HCT116 (cell line): ENCODE results near the gene CROCC. TPM values are rescaled to one million over a fixed set of nuclear protein-coding genes. Genes with fewer than 3 reads are reported as not detected.
A peak's percentile ranks its signal among the peaks of the same experiment; 100 is the strongest.

Source experiments
- ATAC-seq: fragments of 200-7000 bp; cut with Tn5 transposase; 2 replicates; pipeline ENCODE4 v1.9.1; 2020; ENCODE audit warnings: mild to moderate bottlenecking, moderate library complexity
- Bru-seq: library from RNA; stranded (reverse); fragments of 400-500 nt; gene quantifications from one replicate; lab custom pipeline; 2021; lab: Mats Ljungman, UMichigan
- BruChase-seq, 2 experiments: library from RNA; stranded (reverse); fragments of 400-500 nt; gene quantifications; one replicate each; lab custom pipeline; 2021; lab: Mats Ljungman, UMichigan
- BruUV-seq: library from RNA; stranded (reverse); fragments of 400-500 nt; replicated peaks from 2 replicates; lab custom pipeline; 2021; lab: Mats Ljungman, UMichigan
- CTCF ChIA-PET: fragments of 300-600 bp; sonication (Branson Sonifier 250); formaldehyde crosslinking; loops from one replicate; lab custom pipeline; 2021; ENCODE audit warnings: antibody characterized with exemption; lab: Charles Lee
- POLR2A ChIA-PET: fragments of 300-600, 350-600 bp; sonication (Branson Sonifier 250); formaldehyde crosslinking; loops from one replicate; lab custom pipeline; 2021; ENCODE audit warnings: antibody characterized with exemption; lab: Charles Lee
- RAD21 ChIA-PET, 2 experiments: fragments of 300-600 bp; sonication (Branson Sonifier 250); formaldehyde crosslinking; loops; one replicate each; lab custom pipeline; 2023; ENCODE audit warnings: low total read pairs in 2 of 2; ENCODE audit not compliant: uncharacterized antibody in 2 of 2, unreplicated experiment in 2 of 2, low non-redundant PET in 1 of 2; lab: Charles Lee
- DNase-seq: peaks from one replicate; pipeline ENCODE4 v3.0.0-alpha.2; 2010; ENCODE audit warnings: low read depth, low spot score
- H2AFZ ChIP-seq: fragments of 200-600 bp; shearing (Covaris generic), sonication (generic); 2 replicates; pipeline ENCODE4 v1.6.1; 2017; ENCODE audit warnings: low read depth, mixed run types, mixed read lengths, antibody characterized with exemption, low read length; ENCODE audit not compliant: poor library complexity, severe bottlenecking
- H3K27ac ChIP-seq: 2 replicates; pipeline ENCODE4 v1.5.1; 2012; ENCODE audit warnings: low read depth, low read length
- H3K27me3 ChIP-seq: fragments of 200-600 bp; sonication (generic); 2 replicates; pipeline ENCODE4 v1.6.1; 2016; ENCODE audit warnings: mixed run types, low read length, mixed read lengths; ENCODE audit not compliant: insufficient read depth
- H3K36me3 ChIP-seq, 2 experiments: fragments of 200-500 bp in 1 of 2; fragments of 200-600 bp in 1 of 2; sonication (Bioruptor generic) in 1 of 2; sonication (generic) in 1 of 2; 2 replicates each; pipeline versions ENCODE4 v1.5.1 to v1.6.1; 2014 to 2016; ENCODE audit warnings: low read length in 2 of 2, inconsistent platforms in 1 of 2, mixed read lengths in 1 of 2, mixed run types in 1 of 2; ENCODE audit not compliant: insufficient read depth in 2 of 2, control insufficient read depth in 1 of 2
- H3K4me1 ChIP-seq, 2 experiments: fragments of 200-600 bp in 1 of 2; sonication (generic) in 1 of 2; 2 replicates each; pipeline versions ENCODE4 v1.5.1 to v1.6.1; 2012 to 2017; ENCODE audit warnings: low read length in 2 of 2, inconsistent platforms in 1 of 2, mild to moderate bottlenecking in 1 of 2, mixed read lengths in 1 of 2, mixed run types in 1 of 2, moderate library complexity in 1 of 2; ENCODE audit not compliant: insufficient read depth in 2 of 2, control insufficient read depth in 1 of 2
- H3K4me2 ChIP-seq: fragments of 200-600 bp; sonication (generic); 2 replicates; pipeline ENCODE4 v1.6.1; 2017; ENCODE audit warnings: mixed run types, low read length, mixed read lengths
- H3K4me3 ChIP-seq, 2 experiments: fragments of 200-600 bp in 1 of 2; sonication (generic) in 1 of 2; replicated peaks in 1 of 2; 2 replicates each; pipeline ENCODE4 v1.5.1; 2011 to 2016; ENCODE audit warnings: low read length in 2 of 2, control low read depth in 1 of 2, low read depth in 1 of 2, mild to moderate bottlenecking in 1 of 2, mixed read lengths in 1 of 2, mixed run types in 1 of 2
- H3K79me2 ChIP-seq: fragments of 200-600 bp; sonication (generic); 2 replicates; pipeline ENCODE4 v1.6.1; 2017; ENCODE audit warnings: mild to moderate bottlenecking, mixed run types, low read length, moderate library complexity, mixed read lengths; ENCODE audit not compliant: insufficient read depth
- H3K9ac ChIP-seq: fragments of 200-600 bp; sonication (generic); 2 replicates; pipeline ENCODE4 v1.6.1; 2016; ENCODE audit warnings: low read length, mixed read lengths
- H3K9me2 ChIP-seq: fragments of 200-600 bp; sonication (generic), shearing (Covaris generic); 2 replicates; pipeline ENCODE4 v1.6.1; 2017; ENCODE audit warnings: mixed run types, mild to moderate bottlenecking, moderate library complexity; ENCODE audit not compliant: insufficient read depth
- H3K9me3 ChIP-seq, 2 experiments: fragments of 200-500 bp in 1 of 2; fragments of 200-600 bp in 1 of 2; sonication (Bioruptor generic) in 1 of 2; sonication (generic) in 1 of 2; 2 replicates each; pipeline ENCODE4 v1.6.1; 2014 to 2017; ENCODE audit warnings: low read length in 2 of 2, mixed read lengths in 2 of 2, inconsistent platforms in 1 of 2, low read depth in 1 of 2, mild to moderate bottlenecking in 1 of 2, mixed run types in 1 of 2, moderate library complexity in 1 of 2; ENCODE audit not compliant: control insufficient read depth in 1 of 2, insufficient read depth in 1 of 2
- H4K20me1 ChIP-seq: fragments of 200-600 bp; sonication (generic), shearing (Covaris generic); 2 replicates; pipeline ENCODE4 v1.6.1; 2017; ENCODE audit warnings: mixed run types, mild to moderate bottlenecking, moderate library complexity; ENCODE audit not compliant: insufficient read depth
- ELF1 ChIP-seq: IDR thresholded peaks from 2 replicates; pipeline ENCODE4 v1.6.1; 2012; ENCODE audit warnings: low read depth, borderline replicate concordance
- POLR2A ChIP-seq: IDR thresholded peaks from 2 replicates; pipeline ENCODE4 v1.7.0; 2011; ENCODE audit warnings: borderline replicate concordance; ENCODE audit not compliant: insufficient read depth, insufficient read length; ENCODE audit errors: extremely low read depth
- intact Hi-C: fragments of 100-400 bp; cut with micrococcal nuclease; formaldehyde crosslinking; loops from 2 replicates; pipeline ENCODE4 v1.10.0; 2022
- long read RNA-seq: library from polyadenylated mRNA; unstranded; transcript quantifications from one replicate; pipeline ENCODE4 v2.0.0, GENCODE V29; 2021; ENCODE audit not compliant: unreplicated experiment
- polyA plus RNA-seq: library from polyadenylated mRNA; unstranded; fragments of >200 nt; gene quantifications from 2 replicates; pipeline ENCODE4 v1.2.1, GENCODE V29; 2012; ENCODE audit warnings: missing spikeins
- total RNA-seq: library from RNA; stranded (reverse); gene quantifications from one replicate; pipeline ENCODE4 v1.2.1, GENCODE V29; 2021; ENCODE audit not compliant: unreplicated experiment

Gene CROCC, protein sequence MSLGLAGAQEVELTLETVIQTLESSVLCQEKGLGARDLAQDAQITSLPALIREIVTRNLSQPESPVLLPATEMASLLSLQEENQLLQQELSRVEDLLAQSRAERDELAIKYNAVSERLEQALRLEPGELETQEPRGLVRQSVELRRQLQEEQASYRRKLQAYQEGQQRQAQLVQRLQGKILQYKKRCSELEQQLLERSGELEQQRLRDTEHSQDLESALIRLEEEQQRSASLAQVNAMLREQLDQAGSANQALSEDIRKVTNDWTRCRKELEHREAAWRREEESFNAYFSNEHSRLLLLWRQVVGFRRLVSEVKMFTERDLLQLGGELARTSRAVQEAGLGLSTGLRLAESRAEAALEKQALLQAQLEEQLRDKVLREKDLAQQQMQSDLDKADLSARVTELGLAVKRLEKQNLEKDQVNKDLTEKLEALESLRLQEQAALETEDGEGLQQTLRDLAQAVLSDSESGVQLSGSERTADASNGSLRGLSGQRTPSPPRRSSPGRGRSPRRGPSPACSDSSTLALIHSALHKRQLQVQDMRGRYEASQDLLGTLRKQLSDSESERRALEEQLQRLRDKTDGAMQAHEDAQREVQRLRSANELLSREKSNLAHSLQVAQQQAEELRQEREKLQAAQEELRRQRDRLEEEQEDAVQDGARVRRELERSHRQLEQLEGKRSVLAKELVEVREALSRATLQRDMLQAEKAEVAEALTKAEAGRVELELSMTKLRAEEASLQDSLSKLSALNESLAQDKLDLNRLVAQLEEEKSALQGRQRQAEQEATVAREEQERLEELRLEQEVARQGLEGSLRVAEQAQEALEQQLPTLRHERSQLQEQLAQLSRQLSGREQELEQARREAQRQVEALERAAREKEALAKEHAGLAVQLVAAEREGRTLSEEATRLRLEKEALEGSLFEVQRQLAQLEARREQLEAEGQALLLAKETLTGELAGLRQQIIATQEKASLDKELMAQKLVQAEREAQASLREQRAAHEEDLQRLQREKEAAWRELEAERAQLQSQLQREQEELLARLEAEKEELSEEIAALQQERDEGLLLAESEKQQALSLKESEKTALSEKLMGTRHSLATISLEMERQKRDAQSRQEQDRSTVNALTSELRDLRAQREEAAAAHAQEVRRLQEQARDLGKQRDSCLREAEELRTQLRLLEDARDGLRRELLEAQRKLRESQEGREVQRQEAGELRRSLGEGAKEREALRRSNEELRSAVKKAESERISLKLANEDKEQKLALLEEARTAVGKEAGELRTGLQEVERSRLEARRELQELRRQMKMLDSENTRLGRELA (N-terminal part only)
- total RNA-seq (30.1 TPM), Bru-seq, nascent RNA (percentile 51 among the genes with signal in this experiment), BruChase-seq, experiment 1, labeled RNA remaining after a 6-hour chase (percentile 57 among the genes with signal in this experiment), BruChase-seq, experiment 2, labeled RNA remaining after a 2-hour chase (percentile 60 among the genes with signal in this experiment)
- polyA plus RNA-seq, result 17.8 and 19.2 TPM in 2 replicates
- long read RNA-seq, partial matches to known transcripts, result 33 of 50 reads
- long read RNA-seq, other reads (novel, unspliced or antisense), result 17 of 50 reads

DNA sequence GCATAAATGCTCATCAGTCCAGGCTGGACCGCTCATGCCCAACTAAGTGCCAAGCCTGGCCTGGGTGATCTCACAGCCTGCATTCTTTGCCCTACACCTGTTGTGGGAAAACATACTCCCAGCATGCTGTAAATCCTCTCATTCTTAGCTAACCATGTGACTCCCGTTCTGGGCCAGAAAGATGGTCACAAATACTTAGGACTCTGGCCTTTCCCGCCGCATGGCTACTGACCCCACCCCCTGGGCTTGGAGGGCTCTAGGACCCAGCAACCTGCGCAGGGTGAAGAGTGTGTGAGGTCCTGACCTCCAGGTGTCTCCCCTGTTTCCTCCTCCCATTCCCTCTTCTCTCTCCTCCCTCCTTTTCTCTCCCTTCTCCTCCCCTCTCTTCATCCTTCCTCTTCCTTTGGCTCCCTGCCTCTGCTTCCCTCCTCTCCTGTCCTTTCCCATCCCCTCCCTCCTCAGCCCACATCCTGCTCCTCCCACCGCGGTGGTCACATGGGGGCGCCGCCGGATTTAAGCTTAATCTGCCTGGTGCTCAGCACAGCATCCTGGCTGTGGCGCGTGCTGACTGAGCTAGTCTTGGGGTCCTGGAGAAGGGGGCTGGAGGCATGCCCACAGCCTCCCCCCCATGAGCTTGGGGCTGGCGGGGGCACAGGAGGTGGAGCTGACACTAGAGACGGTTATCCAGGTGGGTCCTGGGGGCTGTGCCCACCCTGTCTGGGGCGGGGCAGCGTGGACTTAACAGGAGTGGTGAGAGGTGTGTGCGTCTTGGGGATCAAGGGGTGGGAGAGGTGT, at the start of gene CROCC:
TSS of gene CROCC (plus strand) at position 541 of the 795 bp plus-strand sequence. CDS start at position 629, 88 bp downstream.
- peak; percentile 64 for ATAC-seq

More for the DNA sequence above, at the start of gene CROCC:
- H3K36me3 ChIP-seq, result 0 out of 4 replicates have a peak, but pooled peaks cover 0 to 3% of the 10 kb centered on the region in 2 experiments
- H2AFZ ChIP-seq, result no peak within 1 kb of the TSS
- no peak for TF ChIP-seq ELF1
- peak; percentile 43 for TF ChIP-seq POLR2A
- H3K9me2 ChIP-seq, result no peaks in the 10 kb centered on the region
- peaks cover 6 to 17% of the 10 kb centered on the region in 2 experiments for H3K4me1 ChIP-seq
- no peak within 1 kb of the TSS for H3K4me3 ChIP-seq
- ChIA-PET CTCF (no interaction called here), POLR2A (interaction anchor here (2.7 kb wide), 1 partner anchor 16 kb away, joined by 8 read pairs; no protein-coding TSS in a partner anchor), RAD21 (no interaction called here)
- no peak within 1 kb of the TSS for H3K27ac ChIP-seq
- H3K4me2 ChIP-seq, result peak within 1 kb of the TSS; percentile 20; the same call in 1 of the 2 replicates
- H3K9ac ChIP-seq, result no peak within 1 kb of the TSS
- no TSS peak for BruUV-seq
- DNase-seq, result no peak
- no peaks in the 10 kb centered on the region for H3K27me3 ChIP-seq
- intact Hi-C loops, result no loop called here
- no peaks in the 10 kb centered on the region for H3K9me3 ChIP-seq
- H4K20me1 ChIP-seq, result no peaks in the 10 kb centered on the region
- no peaks in the 10 kb centered on the region for H3K79me2 ChIP-seq
